ENCODE data around the gene THAP7. TPM values are rescaled to one million over a fixed set of nuclear protein-coding genes. Genes with fewer than 3 reads are reported as not detected.

THAP7 gene
- total RNA-seq, 2 donors from 2014 or later: 29.5 to 31.2 TPM

GRCh38 chr22:20960609-20961008 lies 41.3 kb downstream of the THAP7 start:
- no peaks in the 10 kb centered on the region for H3K9me3 Mint-ChIP-seq
- H3K27me3 Mint-ChIP-seq (ENCODE audit: low read depth): peaks cover 42% of the 10 kb centered on the region
- DNase-seq: no peak
- peaks cover 20% of the 10 kb centered on the region for H3K4me1 Mint-ChIP-seq (ENCODE audit: low read depth)
- no peak overlapping the region for H3K4me3 Mint-ChIP-seq
- no peak overlapping the region for H3K27ac Mint-ChIP-seq
- H3K36me3 Mint-ChIP-seq (ENCODE audit: insufficient read depth in 2 of 2): no peaks in the 10 kb centered on the region
- ATAC-seq (replicated peaks in 1 of 2): no peak

- no peaks in the 10 kb centered on the region for H3K36me3 Mint-ChIP-seq (ENCODE audit: insufficient read depth in 2 of 2)
- no peak overlapping the region for H3K4me3 Mint-ChIP-seq
- DNase-seq: no peak
- H3K9me3 Mint-ChIP-seq: no peaks in the 10 kb centered on the region
- H3K4me1 Mint-ChIP-seq (ENCODE audit: low read depth): peaks cover 20% of the 10 kb centered on the region
- no peak overlapping the region for H3K27ac Mint-ChIP-seq
- no peak for ATAC-seq (replicated peaks in 1 of 2)
- peaks cover 42% of the 10 kb centered on the region for H3K27me3 Mint-ChIP-seq (ENCODE audit: low read depth)
Observed at GRCh38 chr22:20959578-20960461, 42.1 kb downstream of the THAP7 start.

- ATAC-seq (replicated peaks in 1 of 2): peak; percentile 40 to 59
- peak overlapping the region; percentile 75 to 76 for H3K4me3 Mint-ChIP-seq
Observed at GRCh38 chr22:20957683-20958431, 44.1 kb downstream of the THAP7 start.

GRCh38 chr22:20957102-20957682 lies 44.7 kb downstream of the THAP7 start:
- Mint-ChIP-seq H3K4me1 (ENCODE audit: low read depth) (peaks cover 19% of the 10 kb centered on the region), H3K36me3 (ENCODE audit: insufficient read depth in 2 of 2) (no peaks in the 10 kb centered on the region), H3K27me3 (ENCODE audit: low read depth) (peaks cover 24% of the 10 kb centered on the region), H3K9me3 (no peaks in the 10 kb centered on the region), H3K4me3 (peak overlapping the region; percentile 75 to 76), H3K27ac (no peak overlapping the region)
- ATAC-seq (replicated peaks in 1 of 2): peak in 1 of 2 donors; percentile 25
- DNase-seq: no peak

More at GRCh38 chr22:20957683-20958431, 44.1 kb downstream of the THAP7 start:
- Mint-ChIP-seq H3K36me3 (ENCODE audit: insufficient read depth in 2 of 2) (no peaks in the 10 kb centered on the region), H3K9me3 (no peaks in the 10 kb centered on the region), H3K27me3 (ENCODE audit: low read depth) (peaks cover 24% of the 10 kb centered on the region), H3K4me1 (ENCODE audit: low read depth) (peaks cover 19% of the 10 kb centered on the region), H3K27ac (no peak overlapping the region)
- no peak for DNase-seq

DNA sequence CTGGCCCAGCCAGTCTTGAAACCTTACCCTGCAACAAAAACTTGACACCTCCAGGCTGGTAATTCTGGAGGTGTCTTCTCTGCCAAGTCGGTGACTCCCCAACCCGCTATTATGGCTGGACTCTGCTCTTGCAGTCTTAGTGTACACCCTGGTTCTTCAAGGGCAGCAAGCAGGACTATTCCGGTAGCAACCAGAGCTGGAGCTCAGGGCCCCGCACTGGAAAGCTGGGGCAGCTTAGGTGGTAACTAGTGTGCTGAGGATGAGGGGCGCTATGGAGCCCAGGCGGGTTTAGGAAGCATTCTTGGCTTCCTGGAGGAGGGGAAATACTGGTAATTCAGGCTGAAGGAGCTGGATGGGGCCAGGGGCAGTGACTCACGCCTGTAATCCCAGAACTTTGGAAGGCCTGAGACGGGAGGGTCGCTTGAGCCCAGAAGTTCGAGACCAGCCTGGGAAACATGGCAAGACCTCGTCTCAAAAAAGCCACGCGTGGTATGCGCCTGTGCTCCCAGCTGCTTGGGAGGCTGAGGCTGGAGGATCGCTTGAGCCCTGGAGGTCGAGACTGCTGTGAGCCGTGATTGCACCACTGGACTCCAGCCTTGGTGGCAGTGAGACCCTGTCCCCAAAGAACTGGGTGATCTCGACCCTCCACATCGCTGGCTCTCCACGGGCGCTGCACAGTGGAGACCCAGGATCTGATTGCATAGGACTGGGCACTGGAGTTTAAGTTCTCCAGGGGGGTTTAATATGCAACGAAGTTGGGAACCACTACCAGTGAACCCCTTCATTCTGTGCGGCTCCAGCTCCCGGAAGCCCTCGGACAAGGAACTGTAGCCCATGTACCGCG lies 45.4 kb downstream of the THAP7 start:
- no peak for ATAC-seq (replicated peaks in 1 of 2)
- H3K36me3 Mint-ChIP-seq (ENCODE audit: insufficient read depth in 2 of 2): no peaks in the 10 kb centered on the region
- H3K4me3 Mint-ChIP-seq: peak overlapping the region; percentile 65 to 75
- H3K27ac Mint-ChIP-seq: no peak overlapping the region
- H3K4me1 Mint-ChIP-seq (ENCODE audit: low read depth): peaks cover 12% of the 10 kb centered on the region
- peaks cover 24% of the 10 kb centered on the region for H3K27me3 Mint-ChIP-seq (ENCODE audit: low read depth)
- DNase-seq: no peak
- H3K9me3 Mint-ChIP-seq: no peaks in the 10 kb centered on the region

DNA sequence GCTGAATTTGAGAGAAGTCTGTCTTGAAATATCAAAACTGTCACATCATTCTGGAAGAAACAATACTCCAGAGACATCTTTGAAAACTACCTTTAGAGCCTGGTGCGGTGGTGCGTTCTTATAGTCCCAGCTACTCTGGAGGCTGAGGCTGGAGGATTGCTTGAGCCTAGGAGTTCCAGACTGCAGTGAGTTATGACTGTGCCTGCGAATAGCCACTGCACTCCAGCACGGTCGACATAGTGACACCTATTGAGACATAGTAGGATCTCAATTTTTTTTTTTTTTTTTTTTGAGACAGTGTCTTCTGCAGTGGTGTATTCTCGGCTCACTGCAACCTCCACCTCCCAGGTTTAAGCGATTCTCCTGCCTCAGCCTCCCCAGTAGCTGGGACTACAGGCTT lies 46.4 kb downstream of the THAP7 start:
- no peak for ATAC-seq (replicated peaks in 1 of 2)
- peaks cover 23% of the 10 kb centered on the region for H3K27me3 Mint-ChIP-seq (ENCODE audit: low read depth)
- no peak overlapping the region for H3K4me3 Mint-ChIP-seq
- H3K27ac Mint-ChIP-seq: no peak overlapping the region
- no peak for DNase-seq
- no peaks in the 10 kb centered on the region for H3K36me3 Mint-ChIP-seq (ENCODE audit: insufficient read depth in 2 of 2)
- H3K4me1 Mint-ChIP-seq (ENCODE audit: low read depth): peaks cover 12% of the 10 kb centered on the region
- no peaks in the 10 kb centered on the region for H3K9me3 Mint-ChIP-seq

- no peak for DNase-seq
- Mint-ChIP-seq H3K36me3 (ENCODE audit: insufficient read depth in 2 of 2) (peaks cover 3 to 4% of the 10 kb centered on the region in 2 donors), H3K4me1 (ENCODE audit: low read depth) (peaks cover 12% of the 10 kb centered on the region), H3K27me3 (ENCODE audit: low read depth) (peaks cover 19% of the 10 kb centered on the region), H3K27ac (no peak overlapping the region), H3K9me3 (no peaks in the 10 kb centered on the region), H3K4me3 (no peak overlapping the region)
- no peak for ATAC-seq (replicated peaks in 1 of 2)
Observed at GRCh38 chr22:20953668-20954500, 48.0 kb downstream of the THAP7 start.

GRCh38 chr22:20953342-20953608 lies 48.6 kb downstream of the THAP7 start:
- ATAC-seq (replicated peaks in 1 of 2): no peak
- Mint-ChIP-seq H3K4me3 (no peak overlapping the region), H3K27me3 (ENCODE audit: low read depth) (peaks cover 14% of the 10 kb centered on the region), H3K4me1 (ENCODE audit: low read depth) (peaks cover 13% of the 10 kb centered on the region), H3K27ac (no peak overlapping the region), H3K36me3 (ENCODE audit: insufficient read depth in 2 of 2) (peaks cover 3 to 4% of the 10 kb centered on the region in 2 donors), H3K9me3 (no peaks in the 10 kb centered on the region)
- no peak for DNase-seq

- ATAC-seq (replicated peaks in 1 of 2) (no peak), DNase-seq (no peak)
- H3K27me3 Mint-ChIP-seq (ENCODE audit: low read depth): peaks cover 8% of the 10 kb centered on the region
- H3K9me3 Mint-ChIP-seq: no peaks in the 10 kb centered on the region
- H3K36me3 Mint-ChIP-seq (ENCODE audit: insufficient read depth in 2 of 2): peaks cover 3 to 4% of the 10 kb centered on the region in 2 donors
- no peak overlapping the region for H3K27ac Mint-ChIP-seq
- no peak overlapping the region for H3K4me3 Mint-ChIP-seq
- peaks cover 13% of the 10 kb centered on the region for H3K4me1 Mint-ChIP-seq (ENCODE audit: low read depth)
Observed at GRCh38 chr22:20952544-20953341, 49.2 kb downstream of the THAP7 start.

GRCh38 chr22:20951932-20952380 lies 50.0 kb downstream of the THAP7 start:
- H3K27ac Mint-ChIP-seq: no peak overlapping the region
- no peaks in the 10 kb centered on the region for H3K9me3 Mint-ChIP-seq
- no peak for ATAC-seq (replicated peaks in 1 of 2)
- H3K27me3 Mint-ChIP-seq (ENCODE audit: low read depth): peaks cover 7% of the 10 kb centered on the region
- H3K36me3 Mint-ChIP-seq (ENCODE audit: insufficient read depth in 2 of 2): peaks cover 3 to 4% of the 10 kb centered on the region in 2 donors
- no peak overlapping the region for H3K4me3 Mint-ChIP-seq
- no peak for DNase-seq
- H3K4me1 Mint-ChIP-seq (ENCODE audit: low read depth): peaks cover 15% of the 10 kb centered on the region

DNA sequence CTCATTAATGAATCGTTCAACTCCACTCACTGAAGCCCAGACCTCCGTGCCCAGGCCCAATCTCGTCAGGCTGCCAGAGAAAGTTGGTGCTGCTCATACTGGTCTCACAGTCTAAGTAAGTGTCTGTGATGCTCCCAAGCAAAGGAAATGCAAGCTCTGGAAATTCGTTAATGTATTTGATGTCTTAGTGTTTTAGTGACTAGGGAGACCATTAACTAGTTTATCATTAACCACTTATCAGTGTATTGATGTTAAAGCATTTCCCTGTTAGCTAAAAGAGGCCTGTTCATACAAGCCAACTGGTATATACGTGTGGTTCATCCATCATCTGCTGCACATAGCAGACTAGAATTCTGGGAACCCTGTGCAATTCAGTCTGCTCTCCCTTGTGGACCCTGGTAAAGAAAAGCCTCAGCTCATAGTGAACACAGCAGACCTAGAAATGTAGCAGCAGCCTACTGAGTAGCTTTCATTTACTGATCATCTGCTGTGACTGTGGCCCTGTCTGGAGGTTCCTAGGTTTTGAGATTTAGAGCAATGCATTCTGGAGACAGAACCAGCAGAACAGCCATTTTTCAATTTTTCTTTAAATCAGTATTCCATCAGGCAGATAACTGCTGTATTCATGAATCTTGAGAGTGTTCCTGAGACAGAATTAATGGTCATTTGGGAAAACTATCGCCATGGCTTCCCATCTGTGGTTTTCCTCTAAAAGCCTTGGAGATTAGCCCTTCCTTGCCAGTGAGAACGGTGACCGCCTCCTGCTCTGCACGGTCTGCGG lies 50.6 kb downstream of the THAP7 start:
- Mint-ChIP-seq H3K27me3 (ENCODE audit: low read depth) (peaks cover 3% of the 10 kb centered on the region), H3K4me1 (ENCODE audit: low read depth) (peaks cover 17% of the 10 kb centered on the region), H3K27ac (no peak overlapping the region), H3K9me3 (no peaks in the 10 kb centered on the region), H3K36me3 (ENCODE audit: insufficient read depth in 2 of 2) (peaks cover 3 to 4% of the 10 kb centered on the region in 2 donors), H3K4me3 (no peak overlapping the region)
- DNase-seq: no peak
- ATAC-seq (replicated peaks in 1 of 2): no peak
